Neural progenitor cell (in vitro differentiated cells): Measurements from ENCODE around the gene MYPOP.

Experiments used
- EZH2 ChIP-seq: fragments of 200-600 bp; sonication (generic); IDR thresholded peaks from 2 replicates; pipeline ENCODE4 v1.6.1; 2017; ENCODE audit warnings: antibody characterized with exemption, mild to moderate bottlenecking, moderate library complexity
- EZH2phosphoT487 ChIP-seq: fragments of 200-600 bp; sonication (generic); IDR thresholded peaks from 2 replicates; pipeline ENCODE4 v1.6.1; 2017; ENCODE audit warnings: antibody characterized with exemption
- TF ChIP-seq, protein P1 (sequence below): fragments of 200-600 bp; sonication (generic); IDR thresholded peaks from 2 replicates; pipeline ENCODE4 v1.5.1; 2017; ENCODE audit warnings: antibody characterized with exemption, mild to moderate bottlenecking

DNA sequence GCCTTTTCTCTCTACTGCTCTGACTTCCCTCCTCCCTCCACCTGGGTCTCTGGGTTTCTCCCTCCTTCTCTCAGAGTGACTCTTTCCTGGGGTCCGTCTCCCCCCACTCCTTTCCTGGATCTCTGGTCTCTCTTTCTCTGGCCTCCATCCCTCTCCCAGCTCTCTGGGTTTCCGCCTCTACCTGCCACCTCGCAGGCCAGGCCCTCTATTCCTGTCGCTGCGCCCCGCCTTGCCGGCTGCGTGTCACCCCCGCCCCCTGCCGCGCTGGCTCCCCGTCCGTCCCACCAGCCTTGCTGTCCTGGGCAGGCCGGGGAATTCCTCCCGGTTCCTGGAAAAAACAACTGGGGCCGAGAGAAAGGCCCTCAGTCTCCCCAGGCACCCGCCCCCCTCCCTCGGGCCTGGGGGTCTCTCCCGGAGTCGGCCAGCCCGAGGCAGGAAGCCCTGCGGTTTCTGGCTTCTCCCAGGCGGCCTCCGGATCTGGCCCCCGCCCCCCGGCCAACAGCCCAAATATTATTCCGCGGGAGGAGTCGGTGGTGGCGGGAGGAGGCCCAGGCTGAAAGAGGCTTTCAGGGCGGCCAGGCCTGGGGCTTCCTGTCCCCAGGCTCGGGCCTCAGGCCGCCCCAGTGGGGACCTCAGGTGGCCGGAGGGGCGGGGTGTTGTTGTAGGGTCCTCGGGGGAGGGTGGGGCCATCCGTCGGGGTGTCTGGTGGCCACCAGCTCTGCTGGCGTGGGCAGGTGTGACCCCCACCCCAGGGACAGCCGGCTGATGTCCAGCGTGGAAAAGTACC is 25.8 kb downstream of the MYPOP start:
- TF ChIP-seq, protein P1, sequence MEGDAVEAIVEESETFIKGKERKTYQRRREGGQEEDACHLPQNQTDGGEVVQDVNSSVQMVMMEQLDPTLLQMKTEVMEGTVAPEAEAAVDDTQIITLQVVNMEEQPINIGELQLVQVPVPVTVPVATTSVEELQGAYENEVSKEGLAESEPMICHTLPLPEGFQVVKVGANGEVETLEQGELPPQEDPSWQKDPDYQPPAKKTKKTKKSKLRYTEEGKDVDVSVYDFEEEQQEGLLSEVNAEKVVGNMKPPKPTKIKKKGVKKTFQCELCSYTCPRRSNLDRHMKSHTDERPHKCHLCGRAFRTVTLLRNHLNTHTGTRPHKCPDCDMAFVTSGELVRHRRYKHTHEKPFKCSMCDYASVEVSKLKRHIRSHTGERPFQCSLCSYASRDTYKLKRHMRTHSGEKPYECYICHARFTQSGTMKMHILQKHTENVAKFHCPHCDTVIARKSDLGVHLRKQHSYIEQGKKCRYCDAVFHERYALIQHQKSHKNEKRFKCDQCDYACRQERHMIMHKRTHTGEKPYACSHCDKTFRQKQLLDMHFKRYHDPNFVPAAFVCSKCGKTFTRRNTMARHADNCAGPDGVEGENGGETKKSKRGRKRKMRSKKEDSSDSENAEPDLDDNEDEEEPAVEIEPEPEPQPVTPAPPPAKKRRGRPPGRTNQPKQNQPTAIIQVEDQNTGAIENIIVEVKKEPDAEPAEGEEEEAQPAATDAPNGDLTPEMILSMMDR = no peak
- TF ChIP-seq EZH2 (no peak), EZH2phosphoT487 (no peak)
